ENCODE results near the gene ZNF280C.
A peak's percentile ranks its signal among the peaks of the same experiment; 100 is the strongest.

ZNF280C gene

GRCh38 chrX:130176354-130176776, 92.3 kb downstream of the ZNF280C start (continued):
- TF ChIP-seq PRDM1 (tag by site-specific recombination; IDR thresholded peaks at IDR 0.05) = 0 out of 2 replicates have a peak, but pooled peaks have one; percentile 34
- peak; percentile 66; the same call in 1 of the 2 replicates for TF ChIP-seq ZNF660 (tag by site-specific recombination; IDR thresholded peaks at IDR 0.05)
- TF ChIP-seq ZNF555 (tag by site-specific recombination; conservative IDR thresholded peaks at IDR 0.05) = no peak
- no peak for TF ChIP-seq ZNF837 (tag by site-specific recombination; IDR thresholded peaks at IDR 0.05)
- no peak for TF ChIP-seq ZNF626 (tag by site-specific recombination; IDR thresholded peaks at IDR 0.05)
- peak; percentile 82 for TF ChIP-seq ZBTB17 (tag by site-specific recombination; IDR thresholded peaks at IDR 0.05)
- TF ChIP-seq ZNF560 (tag by site-specific recombination; IDR thresholded peaks at IDR 0.05; ENCODE audit: borderline replicate concordance) = no peak
- no peak for TF ChIP-seq MEIS1 (CRISPR knock-in tag; IDR thresholded peaks at IDR 0.05; ENCODE audit: borderline replicate concordance)
- TF ChIP-seq TCF7L2 (IDR thresholded peaks at IDR 0.05; ENCODE audit: borderline replicate concordance, low read depth, low read length) = no peak
- TF ChIP-seq ZNF341 (tag by site-specific recombination; IDR thresholded peaks at IDR 0.05; ENCODE audit: low read depth) = no peak
- peak; percentile 82; the same call in 1 of the 2 replicates for TF ChIP-seq ZNF155 (tag by site-specific recombination; IDR thresholded peaks at IDR 0.05)
- TF ChIP-seq ZNF221 (tag by site-specific recombination; IDR thresholded peaks at IDR 0.05; ENCODE audit: borderline replicate concordance) = no peak
- no peak for TF ChIP-seq ZNF677 (tag by site-specific recombination; IDR thresholded peaks at IDR 0.05)
- no peak for TF ChIP-seq BCL11B (tag by site-specific recombination; IDR thresholded peaks at IDR 0.05; ENCODE audit: low read depth)
- TF ChIP-seq ZIC2 (tag by site-specific recombination; IDR thresholded peaks at IDR 0.05) = no peak
- no peak for TF ChIP-seq BCL6B (tag by site-specific recombination; IDR thresholded peaks at IDR 0.05)
- TF ChIP-seq PATZ1 (tag by site-specific recombination; IDR thresholded peaks at IDR 0.05) = no peak
- TF ChIP-seq ZNF843 (tag by site-specific recombination; IDR thresholded peaks at IDR 0.05) = no peak
- no peak for TF ChIP-seq ZNF302 (tag by site-specific recombination; IDR thresholded peaks at IDR 0.05; ENCODE audit: low read depth)
- TF ChIP-seq ZNF114 (tag by site-specific recombination; IDR thresholded peaks at IDR 0.05) = no peak
- no peak for TF ChIP-seq ZNF580 (tag by site-specific recombination; IDR thresholded peaks at IDR 0.05)
- TF ChIP-seq ATF2 (tag by site-specific recombination; IDR thresholded peaks at IDR 0.05; ENCODE audit: low read depth) = peak; percentile 94
- TF ChIP-seq ZNF621 (tag by site-specific recombination; IDR thresholded peaks at IDR 0.05) = no peak
- TF ChIP-seq ZNF2 (tag by site-specific recombination; IDR thresholded peaks at IDR 0.05) = no peak
- no peak for TF ChIP-seq ZNF354C (tag by site-specific recombination; IDR thresholded peaks at IDR 0.05; ENCODE audit: borderline replicate concordance, low read depth)
- no peak for TF ChIP-seq OVOL3 (tag by site-specific recombination; IDR thresholded peaks at IDR 0.05)
- TF ChIP-seq SETDB1 (IDR thresholded peaks at IDR 0.05; ENCODE audit: insufficient read length, low read length) = no peak
- TF ChIP-seq ZNF18 (tag by site-specific recombination; IDR thresholded peaks at IDR 0.05) = no peak
- TF ChIP-seq OSR2 (tag by site-specific recombination; IDR thresholded peaks at IDR 0.05) = peak; percentile 43; the same call in 1 of the 2 replicates
- no peak for TF ChIP-seq EGR2 (tag by site-specific recombination; IDR thresholded peaks at IDR 0.05; ENCODE audit: low read depth)
- TF ChIP-seq ZNF169 (tag by site-specific recombination; IDR thresholded peaks at IDR 0.05) = no peak
- TF ChIP-seq ZNF24 (tag by site-specific recombination; IDR thresholded peaks at IDR 0.05) = peak; percentile 88
- peak; percentile 70 for TF ChIP-seq ZNF629 (tag by site-specific recombination; IDR thresholded peaks at IDR 0.05)
- TF ChIP-seq RBAK (tag by site-specific recombination; IDR thresholded peaks at IDR 0.05) = no peak
- TF ChIP-seq ZNF211 (tag by site-specific recombination; IDR thresholded peaks at IDR 0.05; ENCODE audit: low read depth) = no peak

Data from HEK293 (cell line).